ENCODE data around the gene YPEL2. TPM values are rescaled to one million over a fixed set of nuclear protein-coding genes. Genes with fewer than 3 reads are reported as not detected.

YPEL2 gene
- total RNA-seq, 1 experiment from 2014 or later: 4.1 TPM

DNA sequence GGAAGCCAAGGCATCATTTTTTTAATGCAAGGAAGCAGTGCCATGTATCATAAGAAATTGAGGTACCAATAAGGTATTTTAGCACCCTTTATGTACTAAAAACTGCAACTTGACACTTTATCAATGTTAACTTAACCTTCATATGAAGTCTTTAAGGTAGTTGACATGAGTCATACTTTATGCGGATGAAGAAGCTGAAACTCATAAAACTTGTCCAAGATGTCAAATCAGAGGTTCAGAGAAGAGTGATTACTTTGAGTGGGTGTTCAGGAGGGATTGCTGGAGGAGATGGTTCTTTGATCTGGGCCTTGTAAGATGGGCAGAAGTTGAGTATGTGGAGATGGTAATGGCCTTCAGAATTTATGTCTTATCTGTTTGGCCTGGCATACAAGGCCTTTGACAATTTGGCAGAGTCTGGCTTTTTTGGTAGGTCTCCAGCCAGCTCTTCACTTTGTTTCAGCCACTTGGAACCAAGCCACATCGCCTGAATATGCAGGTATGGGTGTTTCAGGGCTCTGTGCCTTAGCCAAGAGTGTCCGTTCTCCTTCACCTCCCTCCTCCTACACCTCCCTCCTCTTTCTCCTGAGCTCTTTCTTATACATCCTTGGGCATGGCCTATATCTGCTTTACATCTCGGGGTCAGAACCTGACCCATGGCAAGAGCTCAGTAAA, 23.7 kb downstream of the YPEL2 start:
- CTCF ChIA-PET: no interaction called here
- no peak overlapping the region for H3K27ac Mint-ChIP-seq (ENCODE audit: unreplicated experiment)
- TF ChIP-seq, protein P1, sequence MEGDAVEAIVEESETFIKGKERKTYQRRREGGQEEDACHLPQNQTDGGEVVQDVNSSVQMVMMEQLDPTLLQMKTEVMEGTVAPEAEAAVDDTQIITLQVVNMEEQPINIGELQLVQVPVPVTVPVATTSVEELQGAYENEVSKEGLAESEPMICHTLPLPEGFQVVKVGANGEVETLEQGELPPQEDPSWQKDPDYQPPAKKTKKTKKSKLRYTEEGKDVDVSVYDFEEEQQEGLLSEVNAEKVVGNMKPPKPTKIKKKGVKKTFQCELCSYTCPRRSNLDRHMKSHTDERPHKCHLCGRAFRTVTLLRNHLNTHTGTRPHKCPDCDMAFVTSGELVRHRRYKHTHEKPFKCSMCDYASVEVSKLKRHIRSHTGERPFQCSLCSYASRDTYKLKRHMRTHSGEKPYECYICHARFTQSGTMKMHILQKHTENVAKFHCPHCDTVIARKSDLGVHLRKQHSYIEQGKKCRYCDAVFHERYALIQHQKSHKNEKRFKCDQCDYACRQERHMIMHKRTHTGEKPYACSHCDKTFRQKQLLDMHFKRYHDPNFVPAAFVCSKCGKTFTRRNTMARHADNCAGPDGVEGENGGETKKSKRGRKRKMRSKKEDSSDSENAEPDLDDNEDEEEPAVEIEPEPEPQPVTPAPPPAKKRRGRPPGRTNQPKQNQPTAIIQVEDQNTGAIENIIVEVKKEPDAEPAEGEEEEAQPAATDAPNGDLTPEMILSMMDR (IDR thresholded peaks at IDR 0.05; ENCODE audit: unreplicated experiment): no peak
- H3K4me1 Mint-ChIP-seq (ENCODE audit: low read depth, unreplicated experiment): peaks cover 9% of the 10 kb centered on the region
- no peaks in the 10 kb centered on the region for H3K36me3 Mint-ChIP-seq (ENCODE audit: insufficient read depth, unreplicated experiment)
- H3K9me3 Mint-ChIP-seq (ENCODE audit: low read depth, unreplicated experiment): no peaks in the 10 kb centered on the region
- no peak overlapping the region for H3K4me3 Mint-ChIP-seq (ENCODE audit: low read depth, unreplicated experiment)
- BruUV-seq (replicated peaks): no TSS peak
- H3K27me3 Mint-ChIP-seq (ENCODE audit: unreplicated experiment): no peaks in the 10 kb centered on the region
- no peak for DNase-seq
- intact Hi-C loops (cut with micrococcal nuclease; ENCODE audit: unreplicated experiment): no loop called here

DNA sequence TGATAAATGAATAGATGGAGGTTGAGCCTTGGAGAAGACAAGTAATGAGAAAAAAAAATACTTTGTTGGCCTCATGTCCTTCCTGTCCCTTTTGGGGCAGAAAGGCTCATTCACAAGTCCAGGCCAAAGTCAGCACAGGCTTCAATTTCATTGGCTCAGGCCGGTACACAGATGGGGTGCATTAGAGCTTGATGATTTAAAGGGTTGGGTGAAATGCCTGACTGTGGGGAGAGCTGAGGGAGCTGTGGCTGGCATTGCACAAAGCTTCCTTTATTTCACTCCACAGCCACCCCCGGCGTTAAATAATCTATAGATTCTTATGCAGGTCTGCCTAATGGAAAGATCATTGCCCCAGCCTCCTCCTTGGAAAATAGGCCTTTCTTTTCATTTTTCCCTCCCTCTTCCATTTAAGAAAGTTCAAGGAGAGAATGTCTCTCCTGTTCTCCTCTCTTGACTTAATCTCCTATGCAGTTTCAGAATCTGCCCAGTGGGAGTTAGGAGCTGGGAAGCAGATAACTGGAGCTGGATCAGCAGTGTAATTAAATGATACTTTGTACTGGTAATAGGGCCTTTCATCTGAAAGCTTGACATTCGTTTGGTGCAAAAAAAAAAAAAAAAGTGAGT, 24.4 kb downstream of the YPEL2 start:
- DNase-seq: no peak
- Mint-ChIP-seq H3K36me3 (ENCODE audit: insufficient read depth, unreplicated experiment) (no peaks in the 10 kb centered on the region), H3K27ac (ENCODE audit: unreplicated experiment) (no peak overlapping the region), H3K4me3 (ENCODE audit: low read depth, unreplicated experiment) (no peak overlapping the region), H3K9me3 (ENCODE audit: low read depth, unreplicated experiment) (no peaks in the 10 kb centered on the region), H3K27me3 (ENCODE audit: unreplicated experiment) (no peaks in the 10 kb centered on the region), H3K4me1 (ENCODE audit: low read depth, unreplicated experiment) (peaks cover 9% of the 10 kb centered on the region)
- TF ChIP-seq, protein P1 (IDR thresholded peaks at IDR 0.05; ENCODE audit: unreplicated experiment): no peak
- intact Hi-C loops (cut with micrococcal nuclease; ENCODE audit: unreplicated experiment): no loop called here
- no TSS peak for BruUV-seq (replicated peaks)
- CTCF ChIA-PET: no interaction called here

DNA sequence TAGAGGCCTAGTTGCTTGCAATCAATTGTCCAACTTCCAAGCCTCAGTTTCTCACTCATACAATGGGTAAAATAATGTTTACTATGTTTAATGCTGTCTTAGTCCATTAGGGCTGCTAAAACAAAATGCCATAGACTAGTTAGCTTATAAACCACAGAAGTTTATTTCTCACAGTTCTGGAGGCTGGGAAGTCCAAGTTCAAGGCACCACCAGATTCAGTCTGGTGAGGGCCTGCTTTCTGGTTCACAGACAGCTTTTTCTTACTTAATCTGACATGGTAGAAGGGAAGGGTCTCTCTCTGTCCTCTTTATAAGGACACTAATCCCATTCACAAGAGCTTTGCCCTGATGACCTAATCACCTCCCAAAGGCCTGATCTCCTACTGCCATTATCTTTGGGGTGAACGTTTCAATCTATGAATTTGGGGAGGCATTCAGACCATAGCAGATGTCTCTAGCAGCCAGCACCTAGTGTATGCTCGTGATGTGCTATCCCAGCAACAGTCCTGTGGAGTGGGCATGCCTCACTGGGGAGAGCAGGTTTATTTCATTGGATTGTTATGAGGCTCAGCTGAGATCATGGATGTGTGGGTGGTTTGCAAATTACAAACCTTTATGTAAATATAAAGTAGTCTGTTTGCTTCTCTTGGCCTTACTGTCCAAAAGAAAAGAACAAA, 25.2 kb downstream of the YPEL2 start:
- CTCF ChIA-PET: no interaction called here
- Mint-ChIP-seq H3K4me1 (ENCODE audit: low read depth, unreplicated experiment) (peaks cover 13% of the 10 kb centered on the region), H3K27me3 (ENCODE audit: unreplicated experiment) (no peaks in the 10 kb centered on the region), H3K4me3 (ENCODE audit: low read depth, unreplicated experiment) (no peak overlapping the region), H3K9me3 (ENCODE audit: low read depth, unreplicated experiment) (no peaks in the 10 kb centered on the region), H3K36me3 (ENCODE audit: insufficient read depth, unreplicated experiment) (no peaks in the 10 kb centered on the region), H3K27ac (ENCODE audit: unreplicated experiment) (no peak overlapping the region)
- no TSS peak for BruUV-seq (replicated peaks)
- intact Hi-C loops (cut with micrococcal nuclease; ENCODE audit: unreplicated experiment): no loop called here
- DNase-seq: no peak
- TF ChIP-seq, protein P1 (IDR thresholded peaks at IDR 0.05; ENCODE audit: unreplicated experiment): no peak

DNA sequence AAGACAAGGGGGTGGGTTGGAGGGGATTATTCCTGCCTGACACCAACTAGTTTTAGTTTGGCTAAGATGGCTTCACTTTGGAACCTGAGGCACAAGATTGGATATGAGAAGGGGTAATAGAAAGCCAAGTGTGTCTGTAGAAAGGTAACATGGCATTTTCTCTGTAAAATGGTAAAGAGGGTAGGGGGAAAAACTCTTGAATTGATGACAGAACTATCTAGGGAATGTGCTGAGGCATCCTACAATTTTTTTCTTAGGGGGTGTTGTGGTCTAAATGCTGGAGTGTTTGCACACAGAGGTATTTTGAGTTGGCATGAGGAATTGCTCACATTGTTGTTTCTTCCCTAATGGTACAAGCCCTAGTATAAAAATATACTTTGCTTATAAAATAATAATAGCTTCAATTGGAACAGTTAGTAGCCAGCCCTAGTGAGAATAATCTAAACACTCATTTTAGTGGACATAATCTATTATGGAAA, 25.8 kb downstream of the YPEL2 start:
- no peaks in the 10 kb centered on the region for H3K36me3 Mint-ChIP-seq (ENCODE audit: insufficient read depth, unreplicated experiment)
- no peaks in the 10 kb centered on the region for H3K27me3 Mint-ChIP-seq (ENCODE audit: unreplicated experiment)
- TF ChIP-seq, protein P1 (IDR thresholded peaks at IDR 0.05; ENCODE audit: unreplicated experiment): no peak
- no peak for DNase-seq
- no peak overlapping the region for H3K4me3 Mint-ChIP-seq (ENCODE audit: low read depth, unreplicated experiment)
- BruUV-seq (replicated peaks): no TSS peak
- intact Hi-C loops (cut with micrococcal nuclease; ENCODE audit: unreplicated experiment): no loop called here
- H3K4me1 Mint-ChIP-seq (ENCODE audit: low read depth, unreplicated experiment): peaks cover 19% of the 10 kb centered on the region
- CTCF ChIA-PET: no interaction called here
- no peaks in the 10 kb centered on the region for H3K9me3 Mint-ChIP-seq (ENCODE audit: low read depth, unreplicated experiment)
- H3K27ac Mint-ChIP-seq (ENCODE audit: unreplicated experiment): no peak overlapping the region
